ENCODE measurements around the gene AXIN2.

The AXIN2 gene

DNA sequence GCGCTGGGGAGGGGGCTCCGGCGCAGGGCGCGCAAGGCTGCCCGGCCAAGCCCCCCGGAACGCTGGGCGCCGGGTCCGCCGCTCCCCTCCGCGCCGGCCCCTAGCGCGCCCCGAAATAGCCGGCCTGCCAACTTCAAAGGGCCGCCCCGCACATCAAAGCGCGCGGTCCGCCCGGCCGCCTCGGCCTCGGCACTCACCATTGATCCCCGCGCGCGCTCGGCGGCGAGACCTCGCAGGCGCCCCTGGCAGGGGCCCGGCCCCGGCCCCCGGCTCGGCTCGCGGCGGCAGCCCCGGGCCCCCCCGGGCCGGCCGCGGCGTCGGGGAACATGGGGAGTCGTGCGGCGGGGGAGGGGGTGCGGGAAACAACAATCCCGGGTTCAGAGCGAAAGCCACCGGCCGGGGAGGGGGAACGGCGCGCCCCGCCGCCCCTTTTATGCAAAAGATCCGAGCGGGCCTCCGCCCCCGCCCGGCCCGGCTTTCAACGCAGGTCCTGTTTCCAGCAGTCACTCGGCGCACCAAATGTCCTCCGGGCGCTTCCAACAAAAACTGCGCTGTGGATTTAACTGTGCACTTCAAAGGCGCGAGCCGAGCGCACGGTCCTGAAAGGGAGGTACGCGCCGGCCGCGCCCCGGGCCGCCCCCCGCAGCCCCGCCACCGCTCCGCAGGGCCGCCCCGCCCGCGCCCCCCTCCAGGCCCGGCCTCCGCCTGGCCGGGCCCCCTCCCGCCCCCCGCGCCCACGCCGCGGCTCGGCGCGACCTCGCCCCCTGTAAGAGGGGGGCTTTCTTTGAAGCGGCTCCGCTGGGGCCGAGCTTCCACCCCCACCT, 608 bp downstream of the AXIN2 start:
- peaks cover 31% of the 10 kb centered on the region for H3K27me3 ChIP-seq (ENCODE audit: insufficient read depth, low read length, poor library complexity, severe bottlenecking)
- H3K79me2 ChIP-seq (ENCODE audit: insufficient read depth, low read length), result no peaks in the 10 kb centered on the region
- no peaks in the 10 kb centered on the region for H3K9me3 ChIP-seq (ENCODE audit: insufficient read depth, low read depth, low read length)
- peaks cover 5% of the 10 kb centered on the region; the same call in 1 of the 2 replicates for H3F3A ChIP-seq (ENCODE audit: low read depth)
- no peaks in the 10 kb centered on the region for H3K36me3 ChIP-seq (ENCODE audit: insufficient read depth, low read length)
- H3K4me3 ChIP-seq (ENCODE audit: low read length, poor library complexity, severe bottlenecking), result peak overlapping the region; percentile 73
- H3K4me2 ChIP-seq (ENCODE audit: low read depth, low read length, poor library complexity, severe bottlenecking), result peak overlapping the region; percentile 97
- H3K4me1 ChIP-seq (ENCODE audit: insufficient read depth, low read length, poor library complexity, severe bottlenecking), result peaks cover 33% of the 10 kb centered on the region
- TF ChIP-seq EZH2phosphoT487 (IDR thresholded peaks at IDR 0.05; ENCODE audit: borderline replicate concordance) (no peak), CTCF (conservative IDR thresholded peaks at IDR 0.05; ENCODE audit: low read length) (no peak)
- H2AFZ ChIP-seq (ENCODE audit: low read length), result peak overlapping the region; percentile 90; the same call in 1 of the 2 replicates
- H3K9me2 ChIP-seq (replicated peaks; ENCODE audit: low read depth, low read length), result no peaks in the 10 kb centered on the region
- peak overlapping the region; percentile 54 for H3K9ac ChIP-seq (ENCODE audit: low read depth, low read length, poor library complexity, severe bottlenecking)
- H4K20me1 ChIP-seq (ENCODE audit: insufficient read depth, low read length, poor library complexity, severe bottlenecking), result no peaks in the 10 kb centered on the region

DNA sequence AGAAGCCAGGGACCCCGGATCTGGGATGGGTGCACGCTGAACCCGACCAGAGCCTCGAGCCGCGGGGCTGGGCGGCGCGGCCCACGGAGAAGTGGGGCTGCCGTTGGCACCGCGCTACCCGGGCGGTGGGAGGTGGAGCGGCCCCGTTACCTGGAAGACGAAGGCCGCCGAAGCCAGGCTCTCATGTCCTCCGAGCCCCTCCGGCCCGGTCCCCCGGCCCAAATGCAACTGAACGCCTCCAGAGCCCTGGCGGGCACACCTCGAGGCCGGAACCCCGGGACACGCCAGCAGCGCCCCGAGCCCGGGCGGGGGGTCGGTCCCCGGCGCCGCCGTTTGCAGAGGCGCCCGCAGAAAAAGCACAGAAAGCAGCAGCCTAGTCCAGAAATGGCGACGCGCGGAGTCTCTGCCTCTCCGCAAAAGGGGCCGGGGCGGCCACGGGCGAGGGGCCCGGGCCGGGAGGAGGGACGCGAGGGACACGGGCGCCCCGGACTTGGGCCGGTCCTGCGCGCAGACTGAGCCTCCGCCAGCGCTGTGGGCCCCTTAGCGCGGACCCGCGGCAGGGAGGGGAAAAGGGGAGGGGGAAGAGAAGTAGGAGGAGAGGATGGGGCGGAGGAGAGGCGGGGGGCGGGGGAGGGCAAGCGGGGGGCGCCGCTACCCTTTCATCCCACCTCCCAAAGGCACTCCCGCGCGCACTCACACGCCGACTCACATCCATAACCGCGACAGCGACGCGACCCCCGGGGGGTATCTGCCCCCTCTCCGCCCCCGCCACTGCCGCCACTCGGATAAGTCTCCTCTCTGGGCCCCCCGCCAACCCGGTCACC, 1.4 kb downstream of the AXIN2 start:
- H3K9me2 ChIP-seq (replicated peaks; ENCODE audit: low read depth, low read length), result no peaks in the 10 kb centered on the region
- H3K4me1 ChIP-seq (ENCODE audit: insufficient read depth, low read length, poor library complexity, severe bottlenecking), result peaks cover 35% of the 10 kb centered on the region
- H3K9me3 ChIP-seq (ENCODE audit: insufficient read depth, low read depth, low read length), result no peaks in the 10 kb centered on the region
- H3F3A ChIP-seq (ENCODE audit: low read depth), result peaks cover 7% of the 10 kb centered on the region; the same call in 1 of the 2 replicates
- H3K79me2 ChIP-seq (ENCODE audit: insufficient read depth, low read length), result no peaks in the 10 kb centered on the region
- H2AFZ ChIP-seq (ENCODE audit: low read length), result peak overlapping the region; percentile 90
- H3K4me3 ChIP-seq (ENCODE audit: low read length, poor library complexity, severe bottlenecking), result peak overlapping the region; percentile 73
- H4K20me1 ChIP-seq (ENCODE audit: insufficient read depth, low read length, poor library complexity, severe bottlenecking), result no peaks in the 10 kb centered on the region
- peak overlapping the region; percentile 54 for H3K9ac ChIP-seq (ENCODE audit: low read depth, low read length, poor library complexity, severe bottlenecking)
- peak overlapping the region; percentile 97 for H3K4me2 ChIP-seq (ENCODE audit: low read depth, low read length, poor library complexity, severe bottlenecking)
- no peaks in the 10 kb centered on the region for H3K36me3 ChIP-seq (ENCODE audit: insufficient read depth, low read length)
- peaks cover 26% of the 10 kb centered on the region for H3K27me3 ChIP-seq (ENCODE audit: insufficient read depth, low read length, poor library complexity, severe bottlenecking)
- no peak for TF ChIP-seq CTCF (conservative IDR thresholded peaks at IDR 0.05; ENCODE audit: low read length)
- no peak for TF ChIP-seq EZH2phosphoT487 (IDR thresholded peaks at IDR 0.05; ENCODE audit: borderline replicate concordance)

DNA sequence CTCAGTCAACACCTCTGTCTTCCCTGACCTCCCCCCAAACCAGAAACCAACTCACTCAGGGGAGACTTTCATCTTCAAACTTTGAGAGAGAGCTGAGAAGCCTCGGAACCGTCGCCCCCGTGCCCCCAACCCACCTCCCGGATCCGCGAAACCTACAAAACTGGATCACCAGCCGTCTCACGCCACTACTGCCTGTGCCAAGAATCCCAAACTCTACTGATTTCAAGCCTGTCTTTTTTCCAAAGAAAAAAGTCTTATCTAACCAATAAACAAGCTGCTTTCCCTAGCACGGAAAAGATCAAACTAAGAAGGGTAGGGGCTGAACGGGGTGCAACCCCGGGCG, 2.0 kb downstream of the AXIN2 start:
- peak overlapping the region; percentile 97 for H3K4me2 ChIP-seq (ENCODE audit: low read depth, low read length, poor library complexity, severe bottlenecking)
- H3K9ac ChIP-seq (ENCODE audit: low read depth, low read length, poor library complexity, severe bottlenecking), result peak overlapping the region; percentile 54
- H3K9me2 ChIP-seq (replicated peaks; ENCODE audit: low read depth, low read length), result no peaks in the 10 kb centered on the region
- no peak for TF ChIP-seq EZH2phosphoT487 (IDR thresholded peaks at IDR 0.05; ENCODE audit: borderline replicate concordance)
- no peak for TF ChIP-seq CTCF (conservative IDR thresholded peaks at IDR 0.05; ENCODE audit: low read length)
- peaks cover 7% of the 10 kb centered on the region; the same call in 1 of the 2 replicates for H3F3A ChIP-seq (ENCODE audit: low read depth)
- no peaks in the 10 kb centered on the region for H3K9me3 ChIP-seq (ENCODE audit: insufficient read depth, low read depth, low read length)
- peak overlapping the region; percentile 73 for H3K4me3 ChIP-seq (ENCODE audit: low read length, poor library complexity, severe bottlenecking)
- peak overlapping the region; percentile 90 for H2AFZ ChIP-seq (ENCODE audit: low read length)
- peaks cover 26% of the 10 kb centered on the region for H3K27me3 ChIP-seq (ENCODE audit: insufficient read depth, low read length, poor library complexity, severe bottlenecking)
- peaks cover 35% of the 10 kb centered on the region for H3K4me1 ChIP-seq (ENCODE audit: insufficient read depth, low read length, poor library complexity, severe bottlenecking)
- H3K79me2 ChIP-seq (ENCODE audit: insufficient read depth, low read length), result no peaks in the 10 kb centered on the region
- no peaks in the 10 kb centered on the region for H4K20me1 ChIP-seq (ENCODE audit: insufficient read depth, low read length, poor library complexity, severe bottlenecking)
- no peaks in the 10 kb centered on the region for H3K36me3 ChIP-seq (ENCODE audit: insufficient read depth, low read length)
